ENCODE data around the gene CENPM.
A peak's percentile ranks its signal among the peaks of the same experiment; 100 is the strongest.

The CENPM gene

DNA sequence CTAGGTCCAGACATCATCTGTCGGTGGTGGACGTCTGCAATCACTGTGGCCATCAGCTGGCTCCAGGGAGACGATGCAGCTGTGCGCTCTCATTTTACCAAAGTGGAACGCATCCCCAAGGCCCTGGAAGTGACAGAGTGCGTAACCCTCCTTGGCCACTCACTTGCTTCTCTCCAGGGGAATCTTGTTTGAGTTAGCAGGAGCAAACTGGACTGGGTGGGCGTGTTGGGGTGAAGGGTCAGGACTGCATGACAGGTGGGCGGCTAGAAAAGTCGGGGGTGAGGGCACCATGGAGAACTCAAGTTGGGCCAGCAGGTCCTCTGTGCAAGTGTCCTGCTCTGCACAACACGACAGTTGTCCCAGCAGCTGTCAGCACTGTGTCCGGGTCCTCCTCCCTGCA lies 48.3 kb downstream of the CENPM start:
- H3K27ac Mint-ChIP-seq = peak overlapping the region; percentile 37
- H3K36me3 Mint-ChIP-seq = peaks cover 30 to 77% of the 10 kb centered on the region in 2 donors
- no peaks in the 10 kb centered on the region for H3K27me3 Mint-ChIP-seq
- DNase-seq (no peak), ATAC-seq (replicated peaks) (no peak)
- no peak overlapping the region for H3K4me3 Mint-ChIP-seq
- peaks cover 7 to 21% of the 10 kb centered on the region in 2 donors for H3K4me1 Mint-ChIP-seq
- H3K9me3 Mint-ChIP-seq = no peaks in the 10 kb centered on the region

DNA sequence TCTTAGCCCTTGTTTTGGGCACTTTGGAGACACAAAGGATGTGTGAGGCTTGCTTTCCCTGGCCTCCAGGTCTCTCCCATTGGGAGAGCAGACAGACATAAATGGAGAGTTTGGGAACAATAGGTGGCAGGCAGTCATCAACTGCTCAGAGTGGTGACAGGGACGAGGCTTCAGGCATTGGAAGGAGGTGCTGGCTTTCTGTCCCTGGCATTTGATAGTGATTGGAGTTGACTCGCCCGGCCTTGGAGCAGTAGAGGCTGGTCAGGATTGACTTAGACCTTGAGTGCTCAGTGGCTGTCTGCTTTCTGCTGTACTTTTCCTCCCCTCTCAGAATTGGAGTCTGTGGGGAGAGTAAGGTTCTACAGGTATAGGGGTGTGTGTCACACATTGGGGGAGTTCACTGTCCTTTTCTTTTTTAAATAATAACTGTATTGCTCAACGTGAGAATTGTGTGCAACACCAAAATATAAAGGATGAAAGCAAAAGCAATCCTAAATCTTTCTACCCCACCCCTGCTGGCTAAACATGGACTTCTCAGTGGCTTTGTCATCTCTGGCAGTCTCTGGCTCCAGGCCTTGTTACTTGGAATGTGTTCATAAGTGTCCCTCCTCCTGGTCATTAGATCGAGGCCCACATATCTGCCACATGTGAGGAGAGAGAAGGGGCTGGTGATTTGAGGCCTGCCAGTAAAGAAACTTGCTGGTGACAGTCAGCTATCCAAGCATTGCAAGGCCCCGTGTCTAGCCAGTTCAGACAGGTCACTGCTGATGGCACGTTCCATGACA lies 53.2 kb downstream of the CENPM start:
- no peak for ATAC-seq (replicated peaks)
- peaks cover 4 to 23% of the 10 kb centered on the region in 2 donors for H3K4me1 Mint-ChIP-seq
- DNase-seq = no peak
- peak overlapping the region; percentile 37 for H3K27ac Mint-ChIP-seq
- peaks cover 42 to 65% of the 10 kb centered on the region in 2 donors for H3K36me3 Mint-ChIP-seq
- no peak overlapping the region for H3K4me3 Mint-ChIP-seq
- no peaks in the 10 kb centered on the region for H3K27me3 Mint-ChIP-seq
- no peaks in the 10 kb centered on the region for H3K9me3 Mint-ChIP-seq

DNA sequence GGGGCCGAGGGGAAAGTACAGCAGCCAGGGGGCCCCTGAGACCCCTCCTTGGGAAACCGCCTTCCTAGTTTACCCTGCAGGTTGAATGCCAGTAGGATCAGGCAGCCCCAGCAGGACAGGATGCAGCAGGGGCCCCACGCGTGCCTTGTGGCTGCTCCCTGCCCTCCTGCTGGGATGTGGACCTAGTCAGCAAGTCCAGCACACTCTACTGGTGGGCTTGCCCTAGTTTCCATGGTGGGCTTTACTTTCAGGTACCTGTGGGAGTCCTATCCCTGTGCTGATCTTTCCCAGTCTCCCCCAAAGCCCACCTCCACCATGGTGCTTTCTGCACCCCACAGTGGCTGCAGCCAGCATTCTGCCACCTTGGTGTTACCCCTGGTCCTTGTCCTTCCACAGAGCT lies 54.2 kb downstream of the CENPM start:
- peaks cover 45 to 64% of the 10 kb centered on the region in 2 donors for H3K36me3 Mint-ChIP-seq
- H3K9me3 Mint-ChIP-seq = no peaks in the 10 kb centered on the region
- no peak for DNase-seq
- H3K27me3 Mint-ChIP-seq = no peaks in the 10 kb centered on the region
- ATAC-seq (replicated peaks) = no peak
- peak overlapping the region; percentile 86 for H3K27ac Mint-ChIP-seq
- no peak overlapping the region for H3K4me3 Mint-ChIP-seq
- H3K4me1 Mint-ChIP-seq = peaks cover 11 to 32% of the 10 kb centered on the region in 2 donors

DNA sequence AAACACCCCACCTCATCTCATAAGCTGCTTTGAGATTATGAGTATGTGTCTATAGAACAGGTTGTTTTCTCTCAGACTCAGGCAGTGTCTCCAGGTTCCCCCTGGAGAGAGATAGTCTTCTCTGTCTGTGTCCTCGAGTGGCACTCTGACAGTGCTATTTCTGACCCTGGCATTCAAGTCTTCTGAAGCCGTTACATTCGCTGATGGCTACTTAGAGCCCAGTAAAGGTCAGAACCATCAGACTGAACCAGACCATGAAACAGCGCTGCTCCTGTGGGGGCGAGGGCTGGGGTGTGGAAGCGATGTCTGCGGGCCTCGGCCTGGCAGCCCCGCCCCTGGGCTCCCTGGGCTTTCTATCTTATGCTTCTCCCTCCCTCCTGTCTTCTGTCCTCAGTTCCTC lies 55.5 kb downstream of the CENPM start:
- DNase-seq (no peak), ATAC-seq (replicated peaks) (no peak)
- no peaks in the 10 kb centered on the region for H3K9me3 Mint-ChIP-seq
- no peak overlapping the region for H3K4me3 Mint-ChIP-seq
- peaks cover 17 to 33% of the 10 kb centered on the region in 2 donors for H3K4me1 Mint-ChIP-seq
- H3K27me3 Mint-ChIP-seq = no peaks in the 10 kb centered on the region
- H3K36me3 Mint-ChIP-seq = peaks cover 49 to 64% of the 10 kb centered on the region in 2 donors
- H3K27ac Mint-ChIP-seq = peak overlapping the region; percentile 79
